OCI-LY1 (cell line): Measurements from ENCODE around the gene CGREF1.

Source experiments
- H2AFZ ChIP-seq: fragments of 200-600 bp; sonication (generic), shearing (Covaris generic); 2 replicates; pipeline ENCODE4 v1.6.0; 2014; ENCODE audit warnings: antibody characterized with exemption, mild to moderate bottlenecking, low read length
- H3F3A ChIP-seq: fragments of 200-600 bp; sonication (generic), shearing (Covaris generic); 2 replicates; pipeline ENCODE4 v1.6.0; 2014; ENCODE audit warnings: mild to moderate bottlenecking, antibody characterized with exemption, low read length, moderate library complexity; ENCODE audit not compliant: insufficient read depth
- H3K27ac ChIP-seq: fragments of 200-600 bp; sonication (generic); 2 replicates; pipeline ENCODE4 v1.5.1; 2014; ENCODE audit warnings: low read length, mixed run types, mild to moderate bottlenecking, low read depth; ENCODE audit not compliant: poor library complexity, severe bottlenecking
- H3K27me3 ChIP-seq: fragments of 200-600 bp; sonication (generic); 2 replicates; pipeline ENCODE4 v1.6.0; 2014; ENCODE audit warnings: antibody characterized with exemption, mild to moderate bottlenecking, low read length, moderate library complexity; ENCODE audit not compliant: insufficient read depth
- H3K36me3 ChIP-seq: fragments of 200-600 bp; sonication (generic); 2 replicates; pipeline ENCODE4 v1.6.1; 2014; ENCODE audit warnings: mild to moderate bottlenecking, antibody characterized with exemption, low read length, moderate library complexity, mixed read lengths; ENCODE audit not compliant: insufficient read depth
- H3K4me1 ChIP-seq: fragments of 200-600 bp; sonication (generic); 2 replicates; pipeline ENCODE4 v1.5.1; 2014; ENCODE audit warnings: mild to moderate bottlenecking, low read length, moderate library complexity; ENCODE audit not compliant: insufficient read depth, severe bottlenecking
- H3K4me2 ChIP-seq: fragments of 200-600 bp; sonication (generic), shearing (Covaris generic); 2 replicates; pipeline ENCODE4 v1.6.1; 2014; ENCODE audit warnings: low read length
- H3K4me3 ChIP-seq: fragments of 200-600 bp; sonication (generic); 2 replicates; pipeline ENCODE4 v1.5.1; 2014; ENCODE audit warnings: low read length, low read depth, mild to moderate bottlenecking, mixed read lengths; ENCODE audit not compliant: poor library complexity, severe bottlenecking
- H3K79me2 ChIP-seq: fragments of 200-600 bp; shearing (Covaris generic); 2 replicates; pipeline ENCODE4 v1.6.1; 2016; ENCODE audit warnings: mixed run types, low read length, mixed read lengths; ENCODE audit not compliant: insufficient read depth
- H3K9ac ChIP-seq: fragments of 200-600 bp; sonication (generic), shearing (Covaris generic); 2 replicates; pipeline ENCODE4 v1.6.1; 2014; ENCODE audit warnings: mild to moderate bottlenecking, low read length, mixed read lengths
- H3K9me2 ChIP-seq: fragments of 200-600 bp; sonication (generic), shearing (Covaris generic); 2 replicates; pipeline ENCODE4 v1.6.1; 2014; ENCODE audit warnings: low read depth, mild to moderate bottlenecking, low read length, mixed read lengths
- H3K9me3 ChIP-seq: fragments of 200-600 bp; shearing (Covaris generic); 2 replicates; pipeline ENCODE4 v1.6.1; 2014; ENCODE audit warnings: low read length, mixed read lengths
- H4K20me1 ChIP-seq: fragments of 200-600 bp; sonication (generic), shearing (Covaris generic); 2 replicates; pipeline ENCODE4 v1.6.0; 2016; ENCODE audit warnings: mild to moderate bottlenecking, low read length; ENCODE audit not compliant: insufficient read depth
- CTCF ChIP-seq: fragments of 200-600 bp; sonication (generic), shearing (Covaris generic); IDR thresholded peaks from 2 replicates; pipeline ENCODE4 v1.5.1; 2017; ENCODE audit warnings: mild to moderate bottlenecking, antibody characterized with exemption, low read length, moderate library complexity, mixed read lengths
- EZH2 ChIP-seq: fragments of 200-600 bp; sonication (generic), shearing (Covaris generic); IDR thresholded peaks from 2 replicates; pipeline ENCODE4 v1.8.0; 2017; ENCODE audit warnings: borderline replicate concordance, mixed run types, mild to moderate bottlenecking, antibody characterized with exemption, low read length, moderate library complexity, mixed read lengths

CGREF1 gene

GRCh38 chr2:27131429-27131828 lies 12.5 kb upstream of the CGREF1 start:
- Histone ChIP-seq H3K4me2 (no peak overlapping the region), H3K27me3 (no peaks in the 10 kb centered on the region)
- TF ChIP-seq CTCF: no peak

GRCh38 chr2:27130396-27130795 lies 11.5 kb upstream of the CGREF1 start:
- H3K9me2 ChIP-seq: no peaks in the 10 kb centered on the region
- no peaks in the 10 kb centered on the region for H3K79me2 ChIP-seq
- H3K9me3 ChIP-seq: no peaks in the 10 kb centered on the region
- no peak overlapping the region for H3K27ac ChIP-seq
- H3K27me3 ChIP-seq: no peaks in the 10 kb centered on the region
- H3K9ac ChIP-seq: no peak overlapping the region
- peaks cover 14% of the 10 kb centered on the region for H3K4me1 ChIP-seq
- no peaks in the 10 kb centered on the region for H4K20me1 ChIP-seq
- H3K36me3 ChIP-seq: peaks cover 34% of the 10 kb centered on the region
- no peak overlapping the region for H2AFZ ChIP-seq
- no peak overlapping the region for H3K4me2 ChIP-seq
- TF ChIP-seq CTCF (no peak), EZH2 (no peak)
- H3F3A ChIP-seq: no peaks in the 10 kb centered on the region
- H3K4me3 ChIP-seq: no peak overlapping the region

More at GRCh38 chr2:27131429-27131828, 12.5 kb upstream of the CGREF1 start:
- H3K27ac ChIP-seq: no peak overlapping the region
- H3K79me2 ChIP-seq: no peaks in the 10 kb centered on the region
- H3K9me2 ChIP-seq: no peaks in the 10 kb centered on the region
- no peaks in the 10 kb centered on the region for H3F3A ChIP-seq
- H3K4me3 ChIP-seq: no peak overlapping the region
- peaks cover 34% of the 10 kb centered on the region for H3K36me3 ChIP-seq
- no peaks in the 10 kb centered on the region for H4K20me1 ChIP-seq
- no peak overlapping the region for H3K9ac ChIP-seq
- H3K4me1 ChIP-seq: peaks cover 15% of the 10 kb centered on the region
- H2AFZ ChIP-seq: no peak overlapping the region
- H3K9me3 ChIP-seq: no peaks in the 10 kb centered on the region

GRCh38 chr2:27128668-27129571 lies 10.0 kb upstream of the CGREF1 start:
- TF ChIP-seq EZH2 (no peak), CTCF (no peak)
- Histone ChIP-seq H3F3A (no peaks in the 10 kb centered on the region), H3K27ac (no peak overlapping the region), H4K20me1 (no peaks in the 10 kb centered on the region), H3K4me1 (peaks cover 12% of the 10 kb centered on the region), H3K9me2 (no peaks in the 10 kb centered on the region), H3K4me3 (no peak overlapping the region), H3K79me2 (no peaks in the 10 kb centered on the region), H3K27me3 (no peaks in the 10 kb centered on the region), H3K9ac (no peak overlapping the region), H3K36me3 (peaks cover 34% of the 10 kb centered on the region), H3K4me2 (no peak overlapping the region), H3K9me3 (no peaks in the 10 kb centered on the region), H2AFZ (no peak overlapping the region)
